PFSK-1 (cell line): ENCODE measurements around the gene OPA3.

Experiments
- FOXP2 ChIP-seq: optimal IDR thresholded peaks from 2 replicates; pipeline ENCODE3; 2011; ENCODE audit warnings: borderline replicate concordance, control low read depth, inconsistent platforms; ENCODE audit not compliant: insufficient read depth; ENCODE audit errors: extremely low read length, extremely low read depth
- POLR2AphosphoS5 ChIP-seq: IDR thresholded peaks from 2 replicates; pipeline ENCODE4 v1.6.1; 2012; ENCODE audit warnings: low read depth, mild to moderate bottlenecking, control low read depth, low read length, moderate library complexity
- REST ChIP-seq, 2 experiments: IDR thresholded peaks; 2 replicates each; pipeline versions ENCODE4 v1.6.1 to v1.8.0; 2011 to 2012; ENCODE audit warnings: low read depth in 2 of 2, low read length in 2 of 2, control low read depth in 1 of 2, inconsistent platforms in 1 of 2, mild to moderate bottlenecking in 1 of 2, moderate library complexity in 1 of 2; ENCODE audit not compliant: insufficient read depth in 1 of 2
- SIN3A ChIP-seq: IDR thresholded peaks from 2 replicates; pipeline ENCODE4 v1.6.1; 2012; ENCODE audit warnings: mild to moderate bottlenecking, low read length, moderate library complexity, borderline replicate concordance; ENCODE audit not compliant: insufficient read depth
- TAF1 ChIP-seq: IDR thresholded peaks from 2 replicates; pipeline ENCODE4 v1.6.1; 2012; ENCODE audit warnings: low read length, control low read depth, borderline replicate concordance; ENCODE audit not compliant: insufficient read depth

OPA3 gene

GRCh38 chr19:45539459-45539858 is 45.1 kb downstream of the OPA3 start:
- TF ChIP-seq REST (IDR thresholded peaks at IDR 0.05; ENCODE audit: insufficient read depth in 1 of 2, low read depth in 2 of 2, low read length in 2 of 2) (no peak), SIN3A (no peak), POLR2AphosphoS5 (no peak), TAF1 (no peak), FOXP2 (no peak)

DNA sequence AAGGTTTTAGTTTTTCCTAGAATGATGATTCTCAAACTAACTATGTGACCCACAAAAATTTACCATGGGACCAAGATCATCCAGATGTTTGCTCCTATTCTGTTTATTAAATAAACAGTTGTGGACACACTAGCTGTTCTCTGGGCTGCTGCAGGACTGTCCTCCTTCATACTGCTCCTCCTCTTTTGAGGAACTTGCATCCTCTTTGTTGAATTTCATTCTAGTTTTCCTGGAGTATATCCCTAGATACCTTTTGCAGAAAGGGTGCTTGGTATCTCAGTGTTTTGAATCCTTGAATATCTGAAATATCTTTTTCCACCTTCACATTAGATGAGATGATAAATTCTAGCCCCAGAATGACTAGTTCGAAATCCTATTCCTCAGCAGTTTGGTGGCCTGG is 53.3 kb downstream of the OPA3 start:
- TF ChIP-seq POLR2AphosphoS5 (no peak), SIN3A (no peak), REST (IDR thresholded peaks at IDR 0.05; ENCODE audit: insufficient read depth in 1 of 2, low read depth in 2 of 2, low read length in 2 of 2) (no peak), TAF1 (no peak), FOXP2 (no peak)

GRCh38 chr19:45529420-45529785 is 55.2 kb downstream of the OPA3 start:
- no peak for TF ChIP-seq POLR2AphosphoS5
- TF ChIP-seq FOXP2, result no peak
- TF ChIP-seq REST (IDR thresholded peaks at IDR 0.05; ENCODE audit: insufficient read depth in 1 of 2, low read depth in 2 of 2, low read length in 2 of 2), result no peak
- no peak for TF ChIP-seq TAF1
- no peak for TF ChIP-seq SIN3A

DNA sequence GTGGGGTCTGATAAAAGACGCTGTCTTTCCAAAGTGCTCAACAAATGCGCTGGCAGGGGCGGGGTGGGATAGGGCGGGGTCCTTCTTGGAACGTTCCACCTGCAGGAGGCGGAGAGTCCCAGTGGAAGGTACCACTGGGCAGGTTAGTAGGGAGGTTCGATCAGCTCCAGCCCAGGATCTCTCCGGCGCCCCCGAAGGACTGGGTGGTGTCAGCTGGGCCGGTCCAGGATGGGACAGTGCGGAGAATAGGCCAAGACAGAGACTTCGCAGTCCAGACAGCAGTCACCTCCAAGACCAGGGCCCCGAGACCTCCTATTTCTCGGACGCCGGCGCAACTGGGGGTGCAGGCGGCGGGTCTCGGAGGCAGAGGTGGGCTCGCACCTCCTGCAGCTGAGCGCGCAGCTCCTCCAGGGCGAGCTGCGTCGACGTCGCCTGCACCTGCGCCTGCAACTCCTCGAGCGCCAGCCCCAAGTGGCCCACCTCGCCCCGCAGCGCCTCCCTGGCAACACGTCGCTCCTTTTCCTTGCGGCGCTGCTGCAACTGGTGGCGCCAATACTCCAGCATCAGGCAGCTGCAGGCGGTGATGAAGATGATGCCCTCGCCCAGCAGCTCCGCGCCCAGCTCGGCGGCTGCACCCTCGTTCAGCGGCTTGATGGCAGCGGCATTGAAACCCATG is 55.7 kb downstream of the OPA3 start:
- TF ChIP-seq SIN3A (no peak), REST (IDR thresholded peaks at IDR 0.05; ENCODE audit: insufficient read depth in 1 of 2, low read depth in 2 of 2, low read length in 2 of 2) (no peak), FOXP2 (no peak), POLR2AphosphoS5 (no peak), TAF1 (no peak)
